H9 (cell line): Measurements from ENCODE around the gene TRPM2. TPM values are rescaled to one million over a fixed set of nuclear protein-coding genes. Genes with fewer than 3 reads are reported as not detected.

Experiments
- DNase-seq: peaks from one replicate; pipeline ENCODE4 v3.0.0-alpha.2; 2017
- H2AFZ ChIP-seq: one replicate; pipeline ENCODE4 v1.6.1; 2013; ENCODE audit warnings: mild to moderate bottlenecking, low read length, control low read depth, moderate library complexity
- H2AK5ac ChIP-seq: 2 replicates; pipeline ENCODE4 v1.6.1; 2013; ENCODE audit warnings: low read length, control low read depth, mixed read lengths; ENCODE audit not compliant: insufficient read length
- H2BK120ac ChIP-seq: one replicate; pipeline ENCODE4 v1.6.1; 2013; ENCODE audit warnings: low read depth, mild to moderate bottlenecking, low read length, control low read depth, inconsistent platforms; ENCODE audit not compliant: poor library complexity, severe bottlenecking
- H2BK12ac ChIP-seq: 2 replicates; pipeline ENCODE4 v1.6.1; 2013; ENCODE audit warnings: low read length, control low read depth, mixed read lengths, low read depth; ENCODE audit not compliant: insufficient read length
- H2BK15ac ChIP-seq: 2 replicates; pipeline ENCODE4 v1.6.1; 2013; ENCODE audit warnings: low read depth, low read length, control low read depth
- H2BK20ac ChIP-seq: one replicate; pipeline ENCODE4 v1.6.1; 2013; ENCODE audit warnings: low read depth, mild to moderate bottlenecking, low read length, control low read depth, inconsistent platforms; ENCODE audit not compliant: poor library complexity, severe bottlenecking
- H2BK5ac ChIP-seq: 2 replicates; pipeline ENCODE4 v1.6.1; 2013; ENCODE audit warnings: low read length, control low read depth, mixed read lengths; ENCODE audit not compliant: insufficient read length
- H3K14ac ChIP-seq: 2 replicates; pipeline ENCODE4 v1.6.1; 2013; ENCODE audit warnings: low read length, control low read depth; ENCODE audit not compliant: insufficient read depth
- H3K18ac ChIP-seq: 2 replicates; pipeline ENCODE4 v1.6.1; 2013; ENCODE audit warnings: low read depth, mild to moderate bottlenecking, mixed read lengths, low read length, control low read depth; ENCODE audit not compliant: insufficient read length
- H3K23ac ChIP-seq: 2 replicates; pipeline ENCODE4 v1.6.1; 2013; ENCODE audit warnings: low read length, control low read depth, mixed read lengths, low read depth; ENCODE audit not compliant: insufficient read length
- H3K23me2 ChIP-seq: 2 replicates; pipeline ENCODE4 v1.6.1; 2013; ENCODE audit warnings: low read depth, mild to moderate bottlenecking, mixed read lengths, low read length, control low read depth; ENCODE audit not compliant: insufficient read length, poor library complexity, severe bottlenecking
- H3K27ac ChIP-seq: 2 replicates; pipeline ENCODE4 v1.5.1; 2013; ENCODE audit warnings: low read length, control low read depth, mixed read lengths, low read depth; ENCODE audit not compliant: insufficient read length
- H3K27me3 ChIP-seq: 2 replicates; pipeline ENCODE4 v1.6.1; 2013; ENCODE audit warnings: low read length, control low read depth, inconsistent platforms; ENCODE audit not compliant: insufficient read depth
- H3K4ac ChIP-seq: 2 replicates; pipeline ENCODE4 v1.6.1; 2013; ENCODE audit warnings: low read depth, mild to moderate bottlenecking, control low read depth, inconsistent platforms, low read length, moderate library complexity
- H3K4me1 ChIP-seq: 2 replicates; pipeline ENCODE4 v1.6.1; 2013; ENCODE audit warnings: low read length, control low read depth, inconsistent platforms; ENCODE audit not compliant: insufficient read depth
- H3K4me2 ChIP-seq: 2 replicates; pipeline ENCODE4 v1.6.1; 2013; ENCODE audit warnings: low read length, control low read depth, mixed read lengths; ENCODE audit not compliant: insufficient read length, insufficient read depth
- H3K56ac ChIP-seq: 2 replicates; pipeline ENCODE4 v1.6.1; 2013; ENCODE audit warnings: low read depth, mild to moderate bottlenecking, mixed read lengths, low read length, control low read depth; ENCODE audit not compliant: insufficient read length
- H3K79me1 ChIP-seq: 2 replicates; pipeline ENCODE4 v1.6.1; 2013; ENCODE audit warnings: low read depth, mild to moderate bottlenecking, moderate library complexity, low read length, control low read depth, inconsistent platforms; ENCODE audit not compliant: insufficient read depth, poor library complexity, severe bottlenecking
- H3K79me2 ChIP-seq: 2 replicates; pipeline ENCODE4 v1.6.1; 2013; ENCODE audit warnings: low read length, control low read depth, inconsistent platforms; ENCODE audit not compliant: insufficient read depth
- H3K9ac ChIP-seq: 2 replicates; pipeline ENCODE4 v1.6.1; 2013; ENCODE audit warnings: low read length, control low read depth, mixed read lengths; ENCODE audit not compliant: insufficient read length; ENCODE audit errors: extremely low read depth
- H3K9me3 ChIP-seq: one replicate; pipeline ENCODE4 v1.6.1; 2013; ENCODE audit warnings: low read depth, low read length, inconsistent platforms; ENCODE audit not compliant: control insufficient read depth
- H3T11ph ChIP-seq: one replicate; pipeline ENCODE4 v1.6.1; 2013; ENCODE audit warnings: mild to moderate bottlenecking, low read length, control low read depth, inconsistent platforms
- H4K20me1 ChIP-seq: one replicate; pipeline ENCODE4 v1.6.1; 2013; ENCODE audit not compliant: control insufficient read depth, insufficient read length, insufficient read depth
- H4K5ac ChIP-seq: 2 replicates; pipeline ENCODE4 v1.6.1; 2013; ENCODE audit warnings: low read depth, mild to moderate bottlenecking, mixed read lengths, low read length, control low read depth; ENCODE audit not compliant: insufficient read length
- H4K8ac ChIP-seq: replicated peaks from 2 replicates; pipeline ENCODE4 v1.6.1; 2013; ENCODE audit warnings: low read length, control low read depth, mixed read lengths, low read depth; ENCODE audit not compliant: insufficient read length
- H4K91ac ChIP-seq: 2 replicates; pipeline ENCODE4 v1.6.1; 2013; ENCODE audit warnings: low read depth, mild to moderate bottlenecking, moderate library complexity, mixed read lengths, low read length, control low read depth; ENCODE audit not compliant: insufficient read length
- H3K27ac Mint-ChIP-seq, 3 experiments: 2 replicates in 2 of 3; 3 replicates in 1 of 3; pipeline ENCODE4 v1.8.0; 2020 to 2021; ENCODE audit warnings: mixed read lengths in 3 of 3, mild to moderate bottlenecking in 1 of 3, moderate library complexity in 1 of 3
- H3K27me3 Mint-ChIP-seq: 2 replicates; pipeline ENCODE4 v1.8.0; 2021; ENCODE audit warnings: low read depth, mild to moderate bottlenecking, moderate library complexity, mixed read lengths
- H3K36me3 Mint-ChIP-seq, 3 experiments: 2 replicates in 2 of 3; 3 replicates in 1 of 3; pipeline ENCODE4 v1.8.0; 2020 to 2021; ENCODE audit warnings: low read depth in 3 of 3, mixed read lengths in 3 of 3; ENCODE audit not compliant: insufficient read depth in 1 of 3
- H3K4me1 Mint-ChIP-seq, 2 experiments: 2 replicates each; pipeline ENCODE4 v1.8.0; 2020; ENCODE audit warnings: mixed read lengths in 2 of 2
- H3K4me3 Mint-ChIP-seq, 2 experiments: 2 replicates in 1 of 2; 3 replicates in 1 of 2; pipeline ENCODE4 v1.8.0; 2020 to 2021; ENCODE audit warnings: mild to moderate bottlenecking in 2 of 2, mixed read lengths in 2 of 2, moderate library complexity in 1 of 2
- H3K9me3 Mint-ChIP-seq, 2 experiments: 2 replicates in 1 of 2; 3 replicates in 1 of 2; pipeline ENCODE4 v1.8.0; 2020; ENCODE audit warnings: mild to moderate bottlenecking in 2 of 2, mixed read lengths in 2 of 2, moderate library complexity in 1 of 2
- WGBS: extraction: QIAGEN DNeasy Blood & Tissue Kit; methylation state at CpG from one replicate; pipeline ENCODE4 v1.1.7; 2013; ENCODE audit warnings: missing lambda C conversion rate, low lambda C conversion rate, mixed read lengths; ENCODE audit not compliant: insufficient read length; ENCODE audit errors: extremely low coverage; 5-methylcytosine and 5-hydroxymethylcytosine counted together
- total RNA-seq: library from RNA; stranded (reverse); gene quantifications from 2 replicates; pipeline ENCODE4 v1.2.1, GENCODE V29; 2021
- TF ChIP-seq, protein P1 (sequence below): fragments of 200-600 bp; sonication (generic); conservative IDR thresholded peaks from 3 replicates; pipeline ENCODE4 v1.8.0; 2021; ENCODE audit warnings: antibody characterized with exemption, mild to moderate bottlenecking

Gene TRPM2
- total RNA-seq, 1 experiment from 2014 or later: 0.68 TPM

DNA sequence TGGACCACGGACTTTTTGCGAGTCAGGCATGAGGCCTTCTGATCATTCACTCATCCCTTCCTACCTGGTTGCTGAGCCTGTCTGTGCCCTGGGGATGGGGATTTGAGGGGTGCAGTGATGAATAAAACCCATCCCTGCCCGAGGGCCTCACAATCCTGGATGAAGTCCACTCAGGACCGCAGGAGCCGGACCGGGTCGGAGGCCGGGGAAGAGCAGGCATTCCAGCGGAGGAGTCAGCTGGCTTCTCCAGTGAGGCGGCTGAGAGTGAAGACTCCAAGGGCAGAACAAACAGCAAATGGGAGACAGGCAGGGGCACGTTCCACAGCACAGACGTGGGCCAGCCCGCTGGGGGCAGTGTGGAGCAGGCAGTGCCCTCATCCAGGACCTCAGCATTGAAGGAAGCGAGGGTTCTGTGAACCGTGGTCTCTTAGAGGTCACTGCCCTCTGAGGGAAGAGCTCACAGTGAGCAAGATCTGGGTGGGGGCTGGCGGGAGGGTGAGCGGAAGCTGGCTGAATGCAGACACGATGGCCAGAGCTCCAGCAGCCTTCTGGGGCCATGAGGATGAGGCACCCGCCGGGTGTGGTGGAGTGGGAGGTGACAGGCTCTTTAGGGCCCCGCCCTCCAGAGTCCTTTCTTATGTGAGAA, 91.0 kb downstream of the TRPM2 start:
- Histone ChIP-seq H2AK5ac (no peak overlapping the region), H3K23ac (no peak overlapping the region), H4K5ac (no peak overlapping the region), H3T11ph (no peak overlapping the region), H4K91ac (no peak overlapping the region), H3K18ac (no peak overlapping the region), H2BK20ac (no peak overlapping the region), H3K56ac (no peak overlapping the region), H3K23me2 (no peaks in the 10 kb centered on the region), H3K79me1 (no peaks in the 10 kb centered on the region), H3K14ac (no peak overlapping the region), H2BK12ac (no peak overlapping the region), H2BK15ac (no peak overlapping the region), H2BK5ac (no peak overlapping the region), H2AFZ (no peak overlapping the region), H3K4ac (no peak overlapping the region), H3K4me1 (no peaks in the 10 kb centered on the region), H4K8ac (no peak overlapping the region), H2BK120ac (no peak overlapping the region), H3K9me3 (no peaks in the 10 kb centered on the region), H3K27ac (no peak overlapping the region), H3K27me3 (no peaks in the 10 kb centered on the region), H3K4me2 (no peak overlapping the region), H4K20me1 (no peaks in the 10 kb centered on the region), H3K9ac (no peak overlapping the region), H3K79me2 (no peaks in the 10 kb centered on the region)
- no peak overlapping the region; a peak in 1 of 7 replicates for H3K27ac Mint-ChIP-seq
- H3K9me3 Mint-ChIP-seq: no peaks in the 10 kb centered on the region; a peak in 1 of 5 replicates
- no CpG with 5 or more reads among the region's 21 CpGs for WGBS
- peaks cover 2% of the 10 kb centered on the region; the same call in 1 of the 2 replicates for H3K27me3 Mint-ChIP-seq
- TF ChIP-seq, protein P1, sequence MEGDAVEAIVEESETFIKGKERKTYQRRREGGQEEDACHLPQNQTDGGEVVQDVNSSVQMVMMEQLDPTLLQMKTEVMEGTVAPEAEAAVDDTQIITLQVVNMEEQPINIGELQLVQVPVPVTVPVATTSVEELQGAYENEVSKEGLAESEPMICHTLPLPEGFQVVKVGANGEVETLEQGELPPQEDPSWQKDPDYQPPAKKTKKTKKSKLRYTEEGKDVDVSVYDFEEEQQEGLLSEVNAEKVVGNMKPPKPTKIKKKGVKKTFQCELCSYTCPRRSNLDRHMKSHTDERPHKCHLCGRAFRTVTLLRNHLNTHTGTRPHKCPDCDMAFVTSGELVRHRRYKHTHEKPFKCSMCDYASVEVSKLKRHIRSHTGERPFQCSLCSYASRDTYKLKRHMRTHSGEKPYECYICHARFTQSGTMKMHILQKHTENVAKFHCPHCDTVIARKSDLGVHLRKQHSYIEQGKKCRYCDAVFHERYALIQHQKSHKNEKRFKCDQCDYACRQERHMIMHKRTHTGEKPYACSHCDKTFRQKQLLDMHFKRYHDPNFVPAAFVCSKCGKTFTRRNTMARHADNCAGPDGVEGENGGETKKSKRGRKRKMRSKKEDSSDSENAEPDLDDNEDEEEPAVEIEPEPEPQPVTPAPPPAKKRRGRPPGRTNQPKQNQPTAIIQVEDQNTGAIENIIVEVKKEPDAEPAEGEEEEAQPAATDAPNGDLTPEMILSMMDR: peak; percentile 75
- H3K36me3 Mint-ChIP-seq: no peaks in the 10 kb centered on the region; a peak in 1 of 7 replicates
- peak; percentile 76 for DNase-seq
- H3K4me1 Mint-ChIP-seq: peaks cover 2 to 10% of the 10 kb centered on the region in 2 experiments; a peak in 1 of 4 replicates
- H3K4me3 Mint-ChIP-seq: no peak overlapping the region
